WTC11 (cell line): ENCODE results near the gene MTX2. TPM values are rescaled to one million over a fixed set of nuclear protein-coding genes. Genes with fewer than 3 reads are reported as not detected.

Experiments used
- ATAC-seq: fragments of 200-7000 bp; cut with Tn5 transposase; 2 replicates; pipeline ENCODE4 v1.10.0; 2021; ENCODE audit warnings: mild to moderate bottlenecking, moderate library complexity
- CTCF ChIA-PET: fragments of 300-600 bp; sonication (Branson Sonifier 250); formaldehyde crosslinking; loops from one replicate; lab custom pipeline; 2021; ENCODE audit warnings: antibody characterized with exemption; lab: Charles Lee
- POLR2A ChIA-PET: fragments of 350-600 bp; sonication (Branson Sonifier 250); formaldehyde crosslinking; loops from one replicate; lab custom pipeline; 2021; ENCODE audit warnings: antibody characterized with exemption; lab: Charles Lee
- DNase-seq: peaks from one replicate; pipeline ENCODE4 v3.0.0; 2021; ENCODE audit warnings: low spot score
- H3K27ac Mint-ChIP-seq: 2 replicates; pipeline ENCODE4 v1.8.0; 2021; ENCODE audit warnings: mixed read lengths
- H3K27me3 Mint-ChIP-seq: 2 replicates; pipeline ENCODE4 v1.8.0; 2021; ENCODE audit warnings: low read depth, mild to moderate bottlenecking, moderate library complexity, mixed read lengths
- H3K36me3 Mint-ChIP-seq: 2 replicates; pipeline ENCODE4 v1.8.0; 2021; ENCODE audit warnings: mixed read lengths
- H3K4me1 Mint-ChIP-seq: 2 replicates; pipeline ENCODE4 v1.8.0; 2022; ENCODE audit warnings: mixed read lengths
- H3K4me3 Mint-ChIP-seq: 2 replicates; pipeline ENCODE4 v1.8.0; 2021; ENCODE audit warnings: mild to moderate bottlenecking, moderate library complexity, mixed read lengths
- H3K9me3 Mint-ChIP-seq: 2 replicates; pipeline ENCODE4 v1.8.0; 2021; ENCODE audit warnings: mixed read lengths
- ATF3 ChIP-seq: sonication (generic); formaldehyde crosslinking; conservative IDR thresholded peaks from 2 replicates; pipeline ENCODE4 v1.8.1; 2022; ENCODE audit warnings: mild to moderate bottlenecking, missing genetic modification reagents
- CTCF ChIP-seq: fragments of 200-600 bp; IDR thresholded peaks from 2 replicates; pipeline ENCODE4 v1.8.0; 2022; ENCODE audit warnings: antibody characterized with exemption
- ELF4 ChIP-seq: sonication (generic); formaldehyde crosslinking; IDR thresholded peaks from 2 replicates; pipeline ENCODE4 v1.8.1; 2022; ENCODE audit warnings: low read depth, mild to moderate bottlenecking, moderate library complexity, missing genetic modification reagents
- EMX1 ChIP-seq: fragments of 250-450 bp; sonication (Bioruptor Pico); IDR thresholded peaks from 2 replicates; pipeline ENCODE4 v1.8.0; 2021; ENCODE audit warnings: mild to moderate bottlenecking
- FOXP1 ChIP-seq: sonication (generic); formaldehyde crosslinking; IDR thresholded peaks from 2 replicates; pipeline ENCODE4 v1.8.0; 2022; ENCODE audit warnings: missing genetic modification reagents, mild to moderate bottlenecking, moderate library complexity, borderline replicate concordance
- NFE2L1 ChIP-seq: sonication (generic); formaldehyde crosslinking; IDR thresholded peaks from 2 replicates; pipeline ENCODE4 v1.8.1; 2023; ENCODE audit warnings: missing genetic modification reagents
- NR3C1 ChIP-seq: sonication (generic); formaldehyde crosslinking; conservative IDR thresholded peaks from 2 replicates; pipeline ENCODE4 v1.8.1; 2023; ENCODE audit warnings: low read depth, mild to moderate bottlenecking, missing genetic modification reagents
- SOX15 ChIP-seq: fragments of 250-450 bp; sonication (Bioruptor Pico); IDR thresholded peaks from 2 replicates; pipeline ENCODE4 v1.9.0; 2021; ENCODE audit warnings: mild to moderate bottlenecking
- ZNF121 ChIP-seq: sonication (generic); formaldehyde crosslinking; IDR thresholded peaks from 2 replicates; pipeline ENCODE4 v1.8.0; 2023; ENCODE audit warnings: missing genetic modification reagents
- ZNF425 ChIP-seq: fragments of 250-450 bp; sonication (Bioruptor Pico); conservative IDR thresholded peaks from 2 replicates; pipeline ENCODE4 v1.9.0; 2021; ENCODE audit warnings: mild to moderate bottlenecking
- ZNF532 ChIP-seq: fragments of 250-450 bp; sonication (Bioruptor Pico); IDR thresholded peaks from 2 replicates; pipeline ENCODE4 v1.9.0; 2021; ENCODE audit warnings: mild to moderate bottlenecking, borderline replicate concordance
- total RNA-seq: library from RNA; stranded (reverse); gene quantifications from 3 replicates; pipeline ENCODE4 v1.2.3, GENCODE V29; 2021
- TF ChIP-seq, protein P1 (sequence below): sonication (generic); formaldehyde crosslinking; IDR thresholded peaks from 2 replicates; pipeline ENCODE4 v1.8.1; 2022; ENCODE audit warnings: mild to moderate bottlenecking, moderate library complexity, missing genetic modification reagents
- TF ChIP-seq, protein P2 (sequence below): sonication (generic); formaldehyde crosslinking; IDR thresholded peaks from 2 replicates; pipeline ENCODE4 v1.8.1; 2022; ENCODE audit warnings: mild to moderate bottlenecking, missing genetic modification reagents, moderate library complexity, borderline replicate concordance
- TF ChIP-seq, protein P3 (sequence below): sonication (generic); formaldehyde crosslinking; IDR thresholded peaks from 2 replicates; pipeline ENCODE4 v1.8.1; 2023; ENCODE audit warnings: mild to moderate bottlenecking, moderate library complexity, missing genetic modification reagents
- TF ChIP-seq, protein P4 (sequence below): sonication (generic); formaldehyde crosslinking; IDR thresholded peaks from 2 replicates; pipeline ENCODE4 v1.8.1; 2022; ENCODE audit warnings: missing genetic modification reagents, borderline replicate concordance
- TF ChIP-seq, protein P5 (sequence below): sonication (generic); formaldehyde crosslinking; conservative IDR thresholded peaks from 2 replicates; pipeline ENCODE4 v1.8.1; 2023; ENCODE audit warnings: mild to moderate bottlenecking, low read depth, missing genetic modification reagents, moderate library complexity

Gene MTX2
- total RNA-seq, 1 experiment from 2014 or later: 33.6 TPM

DNA sequence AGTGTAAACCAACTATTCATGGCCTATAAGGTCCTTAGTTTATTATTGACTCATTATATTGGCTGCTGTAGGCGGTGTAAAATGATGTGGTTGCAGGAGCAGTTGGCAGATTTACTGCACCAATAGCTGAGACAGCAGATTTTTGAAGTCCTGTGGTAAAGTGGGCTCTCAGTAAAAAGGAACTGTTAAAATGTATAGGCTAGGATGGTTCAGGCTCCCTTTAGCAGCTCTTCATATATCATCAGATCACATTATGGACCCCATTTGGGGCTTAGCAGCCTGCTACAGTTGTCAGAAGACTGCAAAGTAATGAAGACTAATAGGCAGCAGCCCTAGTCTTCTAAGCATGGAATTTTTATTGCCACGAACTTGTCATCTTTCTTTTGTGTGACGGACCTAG is 27.8 kb downstream of the MTX2 start (continued):
- TF ChIP-seq ZNF425 (CRISPR knock-in tag) (no peak), NFE2L1 (no peak), FOXP1 (CRISPR knock-in tag) (no peak), ZNF532 (no peak), SOX15 (CRISPR knock-in tag) (no peak), NR3C1 (CRISPR knock-in tag) (no peak), CTCF (no peak)

DNA sequence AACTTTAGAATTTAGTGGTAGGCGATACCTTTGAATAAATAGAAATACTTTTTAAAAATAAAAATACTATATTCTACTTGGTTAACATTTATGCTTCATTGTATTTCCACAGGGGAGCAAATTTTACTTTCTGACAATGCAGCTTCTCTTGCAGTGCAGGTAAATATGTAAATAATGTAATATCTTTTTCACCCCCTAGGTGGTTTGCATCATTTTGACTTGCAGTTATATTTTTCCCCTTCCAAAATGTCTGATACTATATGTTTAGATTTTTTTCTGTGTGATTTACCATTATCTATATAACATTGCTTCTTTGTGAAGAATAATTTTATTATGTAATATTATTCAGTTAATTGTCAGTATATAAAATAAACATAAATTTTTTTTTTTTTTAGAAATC is 28.5 kb downstream of the MTX2 start:
- Mint-ChIP-seq H3K9me3 (no peaks in the 10 kb centered on the region), H3K4me1 (peaks cover 8% of the 10 kb centered on the region), H3K27ac (no peak overlapping the region), H3K36me3 (no peaks in the 10 kb centered on the region), H3K4me3 (no peak overlapping the region), H3K27me3 (no peaks in the 10 kb centered on the region)
- DNase-seq: no peak
- CTCF ChIA-PET: no interaction called here
- POLR2A ChIA-PET: no interaction called here
- ATAC-seq: no peak
- no peak for TF ChIP-seq ZNF121 (CRISPR knock-in tag)
- TF ChIP-seq, protein P1, sequence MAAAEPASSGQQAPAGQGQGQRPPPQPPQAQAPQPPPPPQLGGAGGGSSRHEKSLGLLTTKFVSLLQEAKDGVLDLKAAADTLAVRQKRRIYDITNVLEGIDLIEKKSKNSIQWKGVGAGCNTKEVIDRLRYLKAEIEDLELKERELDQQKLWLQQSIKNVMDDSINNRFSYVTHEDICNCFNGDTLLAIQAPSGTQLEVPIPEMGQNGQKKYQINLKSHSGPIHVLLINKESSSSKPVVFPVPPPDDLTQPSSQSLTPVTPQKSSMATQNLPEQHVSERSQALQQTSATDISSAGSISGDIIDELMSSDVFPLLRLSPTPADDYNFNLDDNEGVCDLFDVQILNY: no peak
- no peak for TF ChIP-seq CTCF
- no peak for TF ChIP-seq EMX1 (CRISPR knock-in tag)
- TF ChIP-seq ELF4 (CRISPR knock-in tag): no peak
- TF ChIP-seq, protein P2, sequence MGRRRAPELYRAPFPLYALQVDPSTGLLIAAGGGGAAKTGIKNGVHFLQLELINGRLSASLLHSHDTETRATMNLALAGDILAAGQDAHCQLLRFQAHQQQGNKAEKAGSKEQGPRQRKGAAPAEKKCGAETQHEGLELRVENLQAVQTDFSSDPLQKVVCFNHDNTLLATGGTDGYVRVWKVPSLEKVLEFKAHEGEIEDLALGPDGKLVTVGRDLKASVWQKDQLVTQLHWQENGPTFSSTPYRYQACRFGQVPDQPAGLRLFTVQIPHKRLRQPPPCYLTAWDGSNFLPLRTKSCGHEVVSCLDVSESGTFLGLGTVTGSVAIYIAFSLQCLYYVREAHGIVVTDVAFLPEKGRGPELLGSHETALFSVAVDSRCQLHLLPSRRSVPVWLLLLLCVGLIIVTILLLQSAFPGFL: no peak
- TF ChIP-seq, protein P3, sequence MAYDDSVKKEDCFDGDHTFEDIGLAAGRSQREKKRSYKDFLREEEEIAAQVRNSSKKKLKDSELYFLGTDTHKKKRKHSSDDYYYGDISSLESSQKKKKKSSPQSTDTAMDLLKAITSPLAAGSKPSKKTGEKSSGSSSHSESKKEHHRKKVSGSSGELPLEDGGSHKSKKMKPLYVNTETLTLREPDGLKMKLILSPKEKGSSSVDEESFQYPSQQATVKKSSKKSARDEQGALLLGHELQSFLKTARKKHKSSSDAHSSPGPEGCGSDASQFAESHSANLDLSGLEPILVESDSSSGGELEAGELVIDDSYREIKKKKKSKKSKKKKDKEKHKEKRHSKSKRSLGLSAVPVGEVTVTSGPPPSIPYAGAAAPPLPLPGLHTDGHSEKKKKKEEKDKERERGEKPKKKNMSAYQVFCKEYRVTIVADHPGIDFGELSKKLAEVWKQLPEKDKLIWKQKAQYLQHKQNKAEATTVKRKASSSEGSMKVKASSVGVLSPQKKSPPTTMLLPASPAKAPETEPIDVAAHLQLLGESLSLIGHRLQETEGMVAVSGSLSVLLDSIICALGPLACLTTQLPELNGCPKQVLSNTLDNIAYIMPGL: no peak
- TF ChIP-seq, protein P4, sequence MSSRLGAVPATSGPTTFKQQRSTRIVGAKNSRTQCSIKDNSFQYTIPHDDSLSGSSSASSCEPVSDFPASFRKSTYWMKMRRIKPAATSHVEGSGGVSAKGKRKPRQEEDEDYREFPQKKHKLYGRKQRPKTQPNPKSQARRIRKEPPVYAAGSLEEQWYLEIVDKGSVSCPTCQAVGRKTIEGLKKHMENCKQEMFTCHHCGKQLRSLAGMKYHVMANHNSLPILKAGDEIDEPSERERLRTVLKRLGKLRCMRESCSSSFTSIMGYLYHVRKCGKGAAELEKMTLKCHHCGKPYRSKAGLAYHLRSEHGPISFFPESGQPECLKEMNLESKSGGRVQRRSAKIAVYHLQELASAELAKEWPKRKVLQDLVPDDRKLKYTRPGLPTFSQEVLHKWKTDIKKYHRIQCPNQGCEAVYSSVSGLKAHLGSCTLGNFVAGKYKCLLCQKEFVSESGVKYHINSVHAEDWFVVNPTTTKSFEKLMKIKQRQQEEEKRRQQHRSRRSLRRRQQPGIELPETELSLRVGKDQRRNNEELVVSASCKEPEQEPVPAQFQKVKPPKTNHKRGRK (CRISPR knock-in tag): no peak
- no peak for TF ChIP-seq ATF3
- TF ChIP-seq, protein P5, sequence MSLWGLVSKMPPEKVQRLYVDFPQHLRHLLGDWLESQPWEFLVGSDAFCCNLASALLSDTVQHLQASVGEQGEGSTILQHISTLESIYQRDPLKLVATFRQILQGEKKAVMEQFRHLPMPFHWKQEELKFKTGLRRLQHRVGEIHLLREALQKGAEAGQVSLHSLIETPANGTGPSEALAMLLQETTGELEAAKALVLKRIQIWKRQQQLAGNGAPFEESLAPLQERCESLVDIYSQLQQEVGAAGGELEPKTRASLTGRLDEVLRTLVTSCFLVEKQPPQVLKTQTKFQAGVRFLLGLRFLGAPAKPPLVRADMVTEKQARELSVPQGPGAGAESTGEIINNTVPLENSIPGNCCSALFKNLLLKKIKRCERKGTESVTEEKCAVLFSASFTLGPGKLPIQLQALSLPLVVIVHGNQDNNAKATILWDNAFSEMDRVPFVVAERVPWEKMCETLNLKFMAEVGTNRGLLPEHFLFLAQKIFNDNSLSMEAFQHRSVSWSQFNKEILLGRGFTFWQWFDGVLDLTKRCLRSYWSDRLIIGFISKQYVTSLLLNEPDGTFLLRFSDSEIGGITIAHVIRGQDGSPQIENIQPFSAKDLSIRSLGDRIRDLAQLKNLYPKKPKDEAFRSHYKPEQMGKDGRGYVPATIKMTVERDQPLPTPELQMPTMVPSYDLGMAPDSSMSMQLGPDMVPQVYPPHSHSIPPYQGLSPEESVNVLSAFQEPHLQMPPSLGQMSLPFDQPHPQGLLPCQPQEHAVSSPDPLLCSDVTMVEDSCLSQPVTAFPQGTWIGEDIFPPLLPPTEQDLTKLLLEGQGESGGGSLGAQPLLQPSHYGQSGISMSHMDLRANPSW: no peak
- no peak for TF ChIP-seq SOX15 (CRISPR knock-in tag)
